Measurements from ENCODE around the gene MPHOSPH6.
"Not testable (repeated sequence)": the region's sequence is repeated elsewhere in the genome, so short reads cannot be mapped to it uniquely, and the experiment has no call there.

The MPHOSPH6 gene

GRCh38 chr16:82118749-82119148 is 51.3 kb downstream of the MPHOSPH6 start:
- no peak for DNase-seq (ENCODE audit: low read depth)

- no peak for DNase-seq (ENCODE audit: low read depth)
These were observed 53.5 kb downstream of the MPHOSPH6 start for GRCh38 chr16:82116535-82116934.

- DNase-seq (ENCODE audit: low read depth), result no peak
These were observed 56.3 kb downstream of the MPHOSPH6 start for GRCh38 chr16:82113741-82114140.

- no peak for DNase-seq (ENCODE audit: low read depth)
These were observed 58.1 kb downstream of the MPHOSPH6 start for GRCh38 chr16:82111944-82112343.

GRCh38 chr16:82109266-82109665 is 60.8 kb downstream of the MPHOSPH6 start:
- DNase-seq (ENCODE audit: low read depth), result not testable (repeated sequence)

GRCh38 chr16:82108774-82109173 is 61.2 kb downstream of the MPHOSPH6 start:
- DNase-seq (ENCODE audit: low read depth), result no peak

GRCh38 chr16:82108100-82108499 is 61.9 kb downstream of the MPHOSPH6 start:
- no peak for DNase-seq (ENCODE audit: low read depth)

GRCh38 chr16:82105107-82105506 is 64.9 kb downstream of the MPHOSPH6 start:
- DNase-seq (ENCODE audit: low read depth), result no peak

Measured in activated T-helper 1 cell treated with Interleukin-2 at 50 U/mL for 16 hours (primary cell).